ENCODE data around the gene SPAM1.
"Not testable (repeated sequence)": the region's sequence is repeated elsewhere in the genome, so short reads cannot be mapped to it uniquely, and the experiment has no call there.

Gene SPAM1

DNA sequence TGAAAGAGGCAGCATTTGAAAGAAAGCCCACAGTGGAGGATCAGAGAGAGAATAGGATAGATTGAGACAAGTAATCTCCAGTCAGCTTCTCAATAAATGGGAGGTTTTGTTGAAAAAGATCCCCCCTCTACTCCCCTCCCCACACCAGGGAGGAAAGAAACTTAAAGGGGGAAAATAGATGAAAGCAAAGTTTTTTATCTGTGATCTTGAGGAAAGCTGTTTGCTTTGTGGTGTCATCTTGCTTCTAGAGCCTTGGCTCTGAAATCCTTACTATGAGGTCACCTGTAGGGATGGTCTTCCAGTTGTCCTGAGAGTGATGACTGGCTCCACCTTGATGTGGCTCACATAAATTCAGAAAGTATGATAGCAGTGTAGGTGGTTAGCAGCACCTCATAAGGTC is at the start of gene SPAM1:
Gene SPAM1 (plus strand): TSS at position 301 of the 400 bp plus-strand sequence. CDS start 28,330 bp downstream, outside the sequence.
- Histone ChIP-seq H2AFZ (ENCODE audit: low read length, unreplicated experiment) (no peak within 1 kb of the TSS), H3K27me3 (ENCODE audit: insufficient read depth, low read length) (peaks cover 3% of the 10 kb centered on the region; the same call in 1 of the 2 replicates), H3K4me1 (ENCODE audit: control insufficient read depth, insufficient read depth, low read length, unreplicated experiment) (no peaks in the 10 kb centered on the region), H3K79me2 (ENCODE audit: control insufficient read depth, insufficient read depth, low read length, unreplicated experiment) (no peaks in the 10 kb centered on the region), H3K27ac (ENCODE audit: low read depth, low read length) (no peak within 1 kb of the TSS), H3K4me3 (ENCODE audit: low read depth, low read length) (no peak within 1 kb of the TSS), H3K36me3 (ENCODE audit: insufficient read depth, low read length) (no peaks in the 10 kb centered on the region)

- Histone ChIP-seq H3K27me3 (ENCODE audit: insufficient read depth, low read length) (no peaks in the 10 kb centered on the region), H3K27ac (ENCODE audit: low read depth, low read length) (no peak overlapping the region), H3K36me3 (ENCODE audit: insufficient read depth, low read length) (no peaks in the 10 kb centered on the region), H3K79me2 (ENCODE audit: control insufficient read depth, insufficient read depth, low read length, unreplicated experiment) (no peaks in the 10 kb centered on the region), H3K4me1 (ENCODE audit: control insufficient read depth, insufficient read depth, low read length, unreplicated experiment) (no peaks in the 10 kb centered on the region), H2AFZ (ENCODE audit: low read length, unreplicated experiment) (no peak overlapping the region), H3K4me3 (ENCODE audit: low read depth, low read length) (no peak overlapping the region)
Measured at GRCh38 chr7:123876557-123877256, 48.3 kb upstream of the SPAM1 start.

DNA sequence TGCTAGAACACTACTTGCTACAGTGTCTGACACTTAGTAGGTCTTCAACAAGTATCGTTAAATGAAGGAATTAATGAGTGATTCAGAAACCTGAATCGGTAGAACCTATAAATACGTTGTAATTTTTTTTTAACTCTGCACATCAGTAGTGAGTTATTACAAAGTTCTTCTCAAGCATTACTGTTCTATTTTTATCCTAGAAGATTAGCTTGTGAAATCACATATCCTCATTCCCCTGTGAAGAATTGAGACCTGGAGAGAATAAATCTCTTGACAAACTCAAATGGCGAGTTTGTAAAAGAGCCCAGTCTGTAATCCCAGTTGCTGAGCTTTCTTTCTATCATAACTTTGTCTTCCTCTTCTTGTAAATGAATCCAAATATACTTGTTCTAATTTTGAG is 45.4 kb upstream of the SPAM1 start:
- 0 out of 2 replicates have a peak, but pooled peaks cover 7% of the 10 kb centered on the region for H3K27me3 ChIP-seq (ENCODE audit: insufficient read depth, low read length)
- H3K4me1 ChIP-seq (ENCODE audit: control insufficient read depth, insufficient read depth, low read length, unreplicated experiment) = no peaks in the 10 kb centered on the region
- H3K4me3 ChIP-seq (ENCODE audit: low read depth, low read length) = no peak overlapping the region
- no peaks in the 10 kb centered on the region for H3K36me3 ChIP-seq (ENCODE audit: insufficient read depth, low read length)
- no peak overlapping the region for H2AFZ ChIP-seq (ENCODE audit: low read length, unreplicated experiment)
- no peaks in the 10 kb centered on the region for H3K79me2 ChIP-seq (ENCODE audit: control insufficient read depth, insufficient read depth, low read length, unreplicated experiment)
- H3K27ac ChIP-seq (ENCODE audit: low read depth, low read length) = no peak overlapping the region

- no peak overlapping the region for H3K4me3 ChIP-seq (ENCODE audit: low read depth, low read length)
- H3K27me3 ChIP-seq (ENCODE audit: insufficient read depth, low read length) = peaks cover 11% of the 10 kb centered on the region
- H3K27ac ChIP-seq (ENCODE audit: low read depth, low read length) = no peak overlapping the region
- no peaks in the 10 kb centered on the region for H3K36me3 ChIP-seq (ENCODE audit: insufficient read depth, low read length)
- H3K4me1 ChIP-seq (ENCODE audit: control insufficient read depth, insufficient read depth, low read length, unreplicated experiment) = no peaks in the 10 kb centered on the region
- no peaks in the 10 kb centered on the region for H3K79me2 ChIP-seq (ENCODE audit: control insufficient read depth, insufficient read depth, low read length, unreplicated experiment)
- H2AFZ ChIP-seq (ENCODE audit: low read length, unreplicated experiment) = no peak overlapping the region
Measured at GRCh38 chr7:123881300-123881699, 43.7 kb upstream of the SPAM1 start.

- Histone ChIP-seq H3K79me2 (ENCODE audit: control insufficient read depth, insufficient read depth, low read length, unreplicated experiment) (no peaks in the 10 kb centered on the region), H3K27me3 (ENCODE audit: insufficient read depth, low read length) (peaks cover 16% of the 10 kb centered on the region), H2AFZ (ENCODE audit: low read length, unreplicated experiment) (no peak overlapping the region), H3K4me1 (ENCODE audit: control insufficient read depth, insufficient read depth, low read length, unreplicated experiment) (no peaks in the 10 kb centered on the region), H3K36me3 (ENCODE audit: insufficient read depth, low read length) (no peaks in the 10 kb centered on the region), H3K27ac (ENCODE audit: low read depth, low read length) (no peak overlapping the region), H3K4me3 (ENCODE audit: low read depth, low read length) (no peak overlapping the region)
Measured at GRCh38 chr7:123883154-123883553, 41.9 kb upstream of the SPAM1 start.

- H3K27me3 ChIP-seq (ENCODE audit: insufficient read depth, low read length) = peaks cover 41% of the 10 kb centered on the region
- no peak overlapping the region for H2AFZ ChIP-seq (ENCODE audit: low read length, unreplicated experiment)
- no peaks in the 10 kb centered on the region for H3K4me1 ChIP-seq (ENCODE audit: control insufficient read depth, insufficient read depth, low read length, unreplicated experiment)
- no peak overlapping the region for H3K4me3 ChIP-seq (ENCODE audit: low read depth, low read length)
- H3K79me2 ChIP-seq (ENCODE audit: control insufficient read depth, insufficient read depth, low read length, unreplicated experiment) = no peaks in the 10 kb centered on the region
- no peak overlapping the region for H3K27ac ChIP-seq (ENCODE audit: low read depth, low read length)
- no peaks in the 10 kb centered on the region for H3K36me3 ChIP-seq (ENCODE audit: insufficient read depth, low read length)
Measured at GRCh38 chr7:123888192-123888591, 36.8 kb upstream of the SPAM1 start.

- H3K79me2 ChIP-seq (ENCODE audit: control insufficient read depth, insufficient read depth, low read length, unreplicated experiment); H3K27ac ChIP-seq (ENCODE audit: low read depth, low read length); H3K4me1 ChIP-seq (ENCODE audit: control insufficient read depth, insufficient read depth, low read length, unreplicated experiment); H3K36me3 ChIP-seq (ENCODE audit: insufficient read depth, low read length); H3K4me3 ChIP-seq (ENCODE audit: low read depth, low read length); H2AFZ ChIP-seq (ENCODE audit: low read length, unreplicated experiment): not testable (repeated sequence)
- peaks cover 15% of the 10 kb centered on the region for H3K27me3 ChIP-seq (ENCODE audit: insufficient read depth, low read length)
Measured at GRCh38 chr7:123894753-123895152, 30.3 kb upstream of the SPAM1 start.

DNA sequence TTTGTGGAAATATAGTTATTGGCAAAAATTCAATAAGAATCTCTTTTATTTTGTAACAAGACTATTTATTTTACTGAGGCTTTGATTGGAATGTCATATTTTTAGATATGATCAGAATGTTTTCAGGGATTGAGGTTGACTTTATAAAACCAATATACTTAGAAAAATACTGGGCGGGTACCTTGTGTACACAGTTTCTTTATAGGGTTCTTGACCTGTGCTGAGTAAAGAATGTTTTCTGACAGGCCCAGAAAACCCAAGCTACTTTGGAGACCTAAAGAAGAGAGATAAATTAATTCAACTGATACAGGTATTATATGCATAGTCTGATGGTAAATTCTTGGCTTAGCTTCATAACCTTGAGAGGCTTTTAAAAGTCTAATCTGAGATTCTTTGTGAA is 23.9 kb upstream of the SPAM1 start:
- no peaks in the 10 kb centered on the region for H3K36me3 ChIP-seq (ENCODE audit: insufficient read depth, low read length)
- H3K27ac ChIP-seq (ENCODE audit: low read depth, low read length) = no peak overlapping the region
- H3K27me3 ChIP-seq (ENCODE audit: insufficient read depth, low read length) = no peaks in the 10 kb centered on the region
- no peak overlapping the region for H2AFZ ChIP-seq (ENCODE audit: low read length, unreplicated experiment)
- H3K79me2 ChIP-seq (ENCODE audit: control insufficient read depth, insufficient read depth, low read length, unreplicated experiment) = no peaks in the 10 kb centered on the region
- H3K4me3 ChIP-seq (ENCODE audit: low read depth, low read length) = no peak overlapping the region
- no peaks in the 10 kb centered on the region for H3K4me1 ChIP-seq (ENCODE audit: control insufficient read depth, insufficient read depth, low read length, unreplicated experiment)

- Histone ChIP-seq H3K36me3 (ENCODE audit: insufficient read depth, low read length) (no peaks in the 10 kb centered on the region), H2AFZ (ENCODE audit: low read length, unreplicated experiment) (no peak overlapping the region), H3K27ac (ENCODE audit: low read depth, low read length) (no peak overlapping the region), H3K4me3 (ENCODE audit: low read depth, low read length) (no peak overlapping the region), H3K79me2 (ENCODE audit: control insufficient read depth, insufficient read depth, low read length, unreplicated experiment) (no peaks in the 10 kb centered on the region), H3K27me3 (ENCODE audit: insufficient read depth, low read length) (peaks cover 9% of the 10 kb centered on the region; the same call in 1 of the 2 replicates), H3K4me1 (ENCODE audit: control insufficient read depth, insufficient read depth, low read length, unreplicated experiment) (no peaks in the 10 kb centered on the region)
Measured at GRCh38 chr7:123905714-123906113, 19.3 kb upstream of the SPAM1 start.

DNA sequence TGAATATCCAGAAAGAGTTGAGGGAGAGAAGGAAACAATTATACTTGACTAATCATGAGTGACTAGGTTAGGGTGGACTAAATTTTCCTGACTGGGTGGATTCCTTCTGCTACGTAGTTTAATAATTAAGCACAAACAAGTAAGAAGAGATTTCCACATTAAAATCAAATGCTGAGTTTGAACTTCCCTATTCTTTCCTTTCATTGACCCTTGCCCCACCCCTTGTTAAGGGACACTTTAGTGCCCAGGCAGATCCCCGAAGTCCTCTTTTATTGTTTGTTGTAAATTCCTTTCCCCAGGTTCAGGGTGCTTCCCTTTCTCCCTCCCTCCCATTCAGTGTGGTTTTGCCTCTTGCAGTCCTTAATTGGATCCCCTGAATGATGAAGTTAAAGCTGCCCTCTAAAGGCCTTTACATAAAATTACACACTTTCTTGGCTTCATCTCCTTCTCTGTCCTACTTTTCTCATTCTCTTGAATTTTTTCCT is 8.8 kb upstream of the SPAM1 start:
- Histone ChIP-seq H3K4me3 (ENCODE audit: low read depth, low read length) (no peak overlapping the region), H3K27me3 (ENCODE audit: insufficient read depth, low read length) (peaks cover 6% of the 10 kb centered on the region; the same call in 1 of the 2 replicates), H3K27ac (ENCODE audit: low read depth, low read length) (no peak overlapping the region), H2AFZ (ENCODE audit: low read length, unreplicated experiment) (no peak overlapping the region), H3K4me1 (ENCODE audit: control insufficient read depth, insufficient read depth, low read length, unreplicated experiment) (no peaks in the 10 kb centered on the region), H3K36me3 (ENCODE audit: insufficient read depth, low read length) (no peaks in the 10 kb centered on the region), H3K79me2 (ENCODE audit: control insufficient read depth, insufficient read depth, low read length, unreplicated experiment) (no peaks in the 10 kb centered on the region)

DNA sequence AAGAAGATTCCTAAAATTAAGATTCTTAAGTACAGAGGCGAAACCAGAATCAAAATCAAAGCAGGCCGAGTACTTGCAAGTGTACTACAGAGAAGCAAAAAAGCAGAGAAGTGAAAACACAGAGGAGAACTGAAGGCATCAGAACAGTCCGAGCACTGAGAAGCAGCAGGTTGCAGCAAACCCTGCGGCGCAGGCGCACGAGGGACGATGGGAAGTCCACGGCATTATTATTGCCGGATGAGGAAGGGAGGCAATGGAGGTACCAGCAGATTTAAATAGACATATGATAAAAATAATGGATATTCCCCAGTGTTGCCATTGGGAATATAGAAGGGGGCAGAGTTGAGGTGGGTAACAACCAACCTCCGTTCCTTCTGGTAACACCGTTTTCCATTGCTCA is 7.2 kb upstream of the SPAM1 start:
- H3K4me3 ChIP-seq (ENCODE audit: low read depth, low read length) = no peak overlapping the region
- no peaks in the 10 kb centered on the region for H3K4me1 ChIP-seq (ENCODE audit: control insufficient read depth, insufficient read depth, low read length, unreplicated experiment)
- no peaks in the 10 kb centered on the region for H3K79me2 ChIP-seq (ENCODE audit: control insufficient read depth, insufficient read depth, low read length, unreplicated experiment)
- H3K36me3 ChIP-seq (ENCODE audit: insufficient read depth, low read length) = no peaks in the 10 kb centered on the region
- no peak overlapping the region for H3K27ac ChIP-seq (ENCODE audit: low read depth, low read length)
- H3K27me3 ChIP-seq (ENCODE audit: insufficient read depth, low read length) = peaks cover 6% of the 10 kb centered on the region; the same call in 1 of the 2 replicates
- no peak overlapping the region for H2AFZ ChIP-seq (ENCODE audit: low read length, unreplicated experiment)

Measured in ACC112 (cell line).